ENCODE measurements around the gene DMGDH. TPM values are rescaled to one million over a fixed set of nuclear protein-coding genes. Genes with fewer than 3 reads are reported as not detected.
A peak's percentile ranks its signal among the peaks of the same experiment; 100 is the strongest.
"Not testable (repeated sequence)": the region's sequence is repeated elsewhere in the genome, so short reads cannot be mapped to it uniquely, and the experiment has no call there.

The DMGDH gene
- total RNA-seq, 8 experiments from 2014 or later = 1.8 to 10.8 (median 5.1) TPM

DNA sequence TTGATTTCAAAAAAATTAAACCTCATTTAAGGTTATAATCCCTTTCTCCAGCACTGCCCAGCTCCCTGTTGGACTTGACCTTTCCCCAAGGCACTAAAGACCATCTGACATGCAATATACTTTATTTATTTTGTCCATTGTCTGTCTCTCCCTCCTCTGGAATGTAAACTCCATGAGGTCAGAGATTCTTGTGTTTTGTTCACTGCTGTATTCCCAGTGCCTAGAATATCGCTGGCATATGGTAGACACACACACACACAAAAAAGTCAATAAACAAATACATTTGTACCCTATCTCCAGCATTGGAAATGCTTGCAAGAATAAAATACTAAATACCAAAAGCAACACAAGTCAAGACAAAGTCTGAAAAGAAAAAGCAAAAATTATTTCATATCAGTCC is 67.1 kb downstream of the DMGDH start:
- Histone ChIP-seq H3K27ac (no peak overlapping the region), H3K4me1 (replicated peaks in 1 of 2) (peaks cover 0 to 12% of the 10 kb centered on the region in 2 donors), H3K4me3 (no peak overlapping the region)
- 73 to 100% (median 91%) methylated on average over 1 of the region's 1 CpG; no CpG with 5 or more reads in 2 of the 10 experiments for WGBS, 10 experiments
- ATAC-seq (replicated peaks in 6 of 8) = peak in 1 of 8 experiments; percentile 49
- in situ Hi-C loops (cut with MboI; ENCODE audit: low pct_unique_long_range_greater_than_20kb in 2 of 9, low sequenced_read_pairs in 9 of 9, unreplicated experiment in 9 of 9) = loop anchor here in 3 of 9 experiments (25.0 kb wide), 3 partner anchors 460 to 860 kb away; no protein-coding TSS in a partner anchor

DNA sequence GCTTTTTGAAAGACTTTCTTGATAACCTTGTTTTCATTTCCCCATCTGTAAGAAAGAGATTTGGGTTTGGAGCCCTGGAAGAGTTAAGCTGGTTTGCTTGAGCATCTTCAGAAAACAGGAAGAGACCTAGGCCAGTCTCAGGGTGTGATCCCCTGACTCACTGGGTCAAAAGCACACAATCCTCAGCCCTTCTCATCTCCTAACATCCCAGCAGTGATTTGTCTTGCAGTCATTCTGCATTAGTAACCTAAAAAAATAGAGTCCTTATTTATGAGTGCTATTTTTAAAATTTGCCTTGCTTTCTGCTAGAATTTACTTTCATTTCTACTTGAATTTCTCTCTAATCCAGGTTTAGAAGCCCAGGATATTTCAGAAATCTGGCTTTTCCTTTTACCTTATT is 68.0 kb downstream of the DMGDH start:
- Histone ChIP-seq H3K4me3 (no peak overlapping the region), H3K4me1 (replicated peaks in 1 of 2) (peaks cover 0 to 11% of the 10 kb centered on the region in 2 donors), H3K27ac (no peak overlapping the region)
- no peak for ATAC-seq (replicated peaks in 6 of 8)
- in situ Hi-C loops (cut with MboI; ENCODE audit: low pct_unique_long_range_greater_than_20kb in 2 of 9, low sequenced_read_pairs in 9 of 9, unreplicated experiment in 9 of 9) = loop anchor here in 3 of 9 experiments (25.0 kb wide), 3 partner anchors 461 to 861 kb away; no protein-coding TSS in a partner anchor

GRCh38 chr5:78997090-78997489 is 72.4 kb downstream of the DMGDH start:
- 67 to 100% (median 92%) methylated on average over 2 of the region's 2 CpGs for WGBS, 10 experiments
- H3K4me1 ChIP-seq (replicated peaks in 1 of 2) = no peaks in the 10 kb centered on the region
- H3K4me3 ChIP-seq = no peak overlapping the region
- ATAC-seq (replicated peaks in 6 of 8) = no peak
- H3K27ac ChIP-seq = no peak overlapping the region
- in situ Hi-C loops (cut with MboI; ENCODE audit: low pct_unique_long_range_greater_than_20kb in 2 of 9, low sequenced_read_pairs in 9 of 9, unreplicated experiment in 9 of 9) = no loop called here

GRCh38 chr5:78995521-78996007 is 73.9 kb downstream of the DMGDH start:
- WGBS, 10 experiments = 10 to 100% (median 67%) methylated on average over 1 to 2 of the region's 2 CpGs; no CpG with 5 or more reads in 2 of the 10 experiments
- H3K27ac ChIP-seq = no peak overlapping the region
- no peak overlapping the region for H3K4me3 ChIP-seq
- in situ Hi-C loops (cut with MboI; ENCODE audit: low pct_unique_long_range_greater_than_20kb in 2 of 9, low sequenced_read_pairs in 9 of 9, unreplicated experiment in 9 of 9) = no loop called here
- peak in 2 of 8 experiments; percentile 62 to 81 for ATAC-seq (replicated peaks in 6 of 8)
- no peaks in the 10 kb centered on the region for H3K4me1 ChIP-seq (replicated peaks in 1 of 2)

DNA sequence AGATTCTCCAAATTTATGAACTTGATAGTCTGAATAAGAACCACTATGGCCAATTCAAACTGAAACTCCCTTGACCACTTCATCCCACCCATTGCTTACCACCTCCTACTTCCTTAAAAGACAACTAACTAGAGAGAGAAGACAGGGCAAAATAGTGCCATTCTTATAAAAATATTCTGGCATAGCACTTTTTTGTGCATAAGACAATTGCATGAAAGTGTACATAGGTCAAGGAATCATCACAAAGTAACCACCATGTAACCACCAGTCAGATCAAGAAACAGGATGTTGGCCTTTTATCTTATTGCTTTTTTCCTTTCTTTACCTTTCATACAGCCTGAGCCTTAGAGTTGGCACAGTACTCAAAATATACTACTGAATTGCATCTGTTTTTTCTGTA is 76.3 kb downstream of the DMGDH start:
- Histone ChIP-seq H3K27ac (no peak overlapping the region), H3K4me3 (no peak overlapping the region), H3K4me1 (replicated peaks in 1 of 2) (no peaks in the 10 kb centered on the region)
- no peak for ATAC-seq (replicated peaks in 6 of 8)
- in situ Hi-C loops (cut with MboI; ENCODE audit: low pct_unique_long_range_greater_than_20kb in 2 of 9, low sequenced_read_pairs in 9 of 9, unreplicated experiment in 9 of 9) = no loop called here

- in situ Hi-C loops (cut with MboI; ENCODE audit: low pct_unique_long_range_greater_than_20kb in 2 of 9, low sequenced_read_pairs in 9 of 9, unreplicated experiment in 9 of 9) = no loop called here
- no peak overlapping the region for H3K4me3 ChIP-seq
- H3K4me1 ChIP-seq (replicated peaks in 1 of 2) = no peaks in the 10 kb centered on the region
- no peak for ATAC-seq (replicated peaks in 6 of 8)
- H3K27ac ChIP-seq = no peak overlapping the region
- WGBS, 10 experiments = 20 to 100% (median 82%) methylated on average over 1 to 2 of the region's 2 CpGs
Observed at GRCh38 chr5:78992146-78992545, 77.3 kb downstream of the DMGDH start.

DNA sequence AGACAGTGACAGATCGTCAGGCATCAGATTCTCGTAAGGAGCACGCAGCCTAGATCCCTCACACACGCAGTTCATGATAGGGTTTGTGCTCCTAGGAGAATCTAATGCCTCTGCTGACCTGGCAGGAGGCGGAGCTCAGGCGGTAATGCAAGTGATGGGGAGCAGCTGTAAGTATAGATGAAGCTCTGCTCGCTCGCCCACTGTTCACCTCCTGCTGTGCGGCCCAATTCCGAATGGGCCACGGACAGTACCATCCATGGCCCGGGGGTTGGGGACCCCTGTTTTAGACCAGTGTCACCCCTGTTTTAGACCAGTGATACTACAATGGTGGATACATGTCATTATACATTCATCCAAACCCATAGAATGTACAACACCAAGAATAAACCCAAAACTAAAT is 80.4 kb downstream of the DMGDH start:
- Histone ChIP-seq H3K4me3 (no peak overlapping the region), H3K27ac (no peak overlapping the region), H3K4me1 (replicated peaks in 1 of 2) (peaks cover 4 to 6% of the 10 kb centered on the region in 2 donors)
- in situ Hi-C loops (cut with MboI; ENCODE audit: low pct_unique_long_range_greater_than_20kb in 2 of 9, low sequenced_read_pairs in 9 of 9, unreplicated experiment in 9 of 9) = no loop called here
- 60 to 97% (median 92%) methylated on average over 1 to 11 of the region's 12 CpGs; no CpG with 5 or more reads in 5 of the 10 experiments for WGBS, 10 experiments
- no peak for ATAC-seq (replicated peaks in 6 of 8)

DNA sequence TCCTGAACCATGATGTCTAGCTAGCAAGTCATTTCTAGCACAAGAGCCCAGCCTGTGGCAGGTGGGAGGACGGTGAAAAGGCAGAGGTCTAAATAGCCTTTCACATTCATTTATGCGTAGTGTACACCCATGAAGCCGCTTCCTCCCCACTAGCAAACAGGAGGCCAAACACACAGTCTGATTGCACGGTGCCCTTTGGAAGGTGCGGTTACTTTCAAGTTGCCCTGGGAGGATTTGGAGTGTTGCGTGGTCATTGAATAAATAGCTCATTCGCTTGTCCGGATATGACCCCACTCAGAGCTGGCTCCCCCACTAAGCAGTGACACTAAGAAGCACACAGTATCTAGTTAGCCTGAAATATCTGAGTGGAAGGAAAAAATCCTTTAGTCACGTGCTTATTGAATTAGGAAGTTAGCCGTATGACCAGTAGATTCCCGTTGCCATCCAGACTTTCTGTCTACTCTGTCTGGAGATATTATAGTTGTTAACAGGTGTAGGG is 83.7 kb downstream of the DMGDH start:
- WGBS, 10 experiments = 7 to 100% (median 24%) methylated on average over 2 to 8 of the region's 11 CpGs; no CpG with 5 or more reads in 1 of the 10 experiments
- Histone ChIP-seq H3K4me3 (peak overlapping the region; percentile 50 to 70 (median 69)), H3K27ac (peak overlapping the region; percentile 85 to 93), H3K4me1 (replicated peaks in 1 of 2) (peaks cover 12 to 13% of the 10 kb centered on the region in 2 donors)
- in situ Hi-C loops (cut with MboI; ENCODE audit: low pct_unique_long_range_greater_than_20kb in 2 of 9, low sequenced_read_pairs in 9 of 9, unreplicated experiment in 9 of 9) = no loop called here
- ATAC-seq (replicated peaks in 6 of 8) = peak; percentile 3 to 27 (median 24)

DNA sequence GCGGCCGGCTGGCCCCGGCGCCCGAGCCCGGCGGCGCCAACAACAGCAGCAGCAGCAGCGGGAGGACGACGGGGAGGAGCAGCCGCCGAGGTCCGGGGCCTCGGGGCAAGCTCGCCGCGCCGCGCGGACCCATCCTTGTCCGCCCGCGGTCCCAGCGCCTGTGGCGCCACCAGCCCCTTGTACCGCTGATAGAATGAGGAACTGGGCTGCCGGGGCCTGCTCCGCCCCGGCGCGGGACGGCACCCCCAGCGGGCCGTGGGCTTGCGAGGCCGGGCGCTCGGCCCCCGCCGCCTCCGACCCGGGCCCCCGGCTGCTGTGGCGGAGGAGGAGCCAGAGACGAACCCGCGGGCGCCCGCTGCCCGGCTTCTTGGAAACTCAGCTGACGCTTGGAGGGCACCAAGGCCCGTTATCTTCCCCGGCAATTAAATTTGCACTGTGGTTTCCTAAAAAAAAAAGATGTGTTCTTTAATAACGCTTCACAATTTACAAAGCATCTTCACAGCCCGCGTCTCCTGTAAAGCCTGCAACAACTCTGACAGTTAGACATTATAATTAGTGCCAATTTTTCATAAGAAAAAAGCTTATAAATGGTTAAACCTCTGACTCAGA is 84.3 kb downstream of the DMGDH start, which contains the start of gene ARSB:
Gene ARSB (minus strand): TSS at position 195 of the 609 bp plus-strand sequence. CDS start 62 bp downstream, at position 133.
- in situ Hi-C loops (cut with MboI; ENCODE audit: low pct_unique_long_range_greater_than_20kb in 2 of 9, low sequenced_read_pairs in 9 of 9, unreplicated experiment in 9 of 9) = no loop called here
- peak; percentile 40 to 67 (median 50) for ATAC-seq (replicated peaks in 6 of 8)
- WGBS, 10 experiments = 0 to 20% (median 5%) methylated on average over 1 to 12 of the region's 57 CpGs; no CpG with 5 or more reads in 6 of the 10 experiments
- peak within 1 kb of the TSS; percentile 50 to 70 (median 69) for H3K4me3 ChIP-seq
- H3K4me1 ChIP-seq (replicated peaks in 1 of 2) = peaks cover 12 to 13% of the 10 kb centered on the region in 2 donors
- H3K27ac ChIP-seq = peak within 1 kb of the TSS; percentile 85 to 93

GRCh38 chr5:78984439-78985115 is 84.9 kb downstream of the DMGDH start:
- Histone ChIP-seq H3K4me1 (replicated peaks in 1 of 2) (peaks cover 12 to 13% of the 10 kb centered on the region in 2 donors), H3K4me3 (peak overlapping the region; percentile 50 to 70 (median 69)), H3K27ac (peak overlapping the region; percentile 85 to 93)
- ATAC-seq (replicated peaks in 6 of 8) = peak; percentile 66 to 89 (median 86)
- in situ Hi-C loops (cut with MboI; ENCODE audit: low pct_unique_long_range_greater_than_20kb in 2 of 9, low sequenced_read_pairs in 9 of 9, unreplicated experiment in 9 of 9) = no loop called here
- WGBS, 10 experiments = 0 to 40% (median 10%) methylated on average over 1 to 3 of the region's 79 CpGs; no CpG with 5 or more reads in 6 of the 10 experiments

DNA sequence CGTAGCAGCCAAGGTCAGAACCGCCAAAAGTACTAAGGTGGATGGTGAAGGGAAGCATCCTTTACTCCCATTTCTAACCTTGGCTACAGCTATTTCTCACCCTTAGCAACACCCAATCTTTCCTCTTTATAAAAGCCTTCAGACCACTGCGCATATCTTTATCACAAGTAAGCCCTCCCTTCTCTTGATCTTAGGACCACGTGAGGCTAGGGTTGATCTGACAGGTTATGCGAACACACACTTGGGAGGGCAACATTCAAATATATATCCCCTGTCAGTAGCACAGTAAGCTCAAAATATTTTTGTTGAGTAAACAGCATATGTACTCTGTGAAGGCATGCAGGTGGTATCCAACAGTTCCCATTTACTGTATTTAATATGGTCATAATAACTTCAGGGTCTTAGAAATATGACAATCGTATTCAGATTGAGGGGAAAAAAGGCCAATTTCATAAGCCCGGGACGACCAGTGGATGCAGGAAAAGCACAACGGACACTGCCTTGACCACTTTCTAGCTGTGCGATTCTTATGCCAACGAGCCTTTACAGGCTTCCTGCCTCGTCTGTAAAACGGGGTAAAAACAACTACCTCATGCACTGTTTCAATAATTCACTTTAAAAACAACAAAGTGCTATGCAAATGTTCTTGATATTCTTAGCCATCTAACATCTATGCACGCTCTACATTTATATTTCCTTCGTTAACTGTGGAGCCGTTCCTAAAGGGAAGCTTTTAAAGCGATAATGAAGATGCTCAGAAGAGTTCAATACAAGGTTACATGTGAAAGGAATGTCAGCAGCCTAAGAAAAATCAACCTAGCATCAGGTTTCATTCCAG is 85.7 kb downstream of the DMGDH start:
- in situ Hi-C loops (cut with MboI; ENCODE audit: low pct_unique_long_range_greater_than_20kb in 2 of 9, low sequenced_read_pairs in 9 of 9, unreplicated experiment in 9 of 9) = no loop called here
- WGBS, 10 experiments = 0 to 33% (median 17%) methylated on average over 4 to 15 of the region's 17 CpGs
- peak in 2 of 8 experiments; percentile 1 to 3 for ATAC-seq (replicated peaks in 6 of 8)

DNA sequence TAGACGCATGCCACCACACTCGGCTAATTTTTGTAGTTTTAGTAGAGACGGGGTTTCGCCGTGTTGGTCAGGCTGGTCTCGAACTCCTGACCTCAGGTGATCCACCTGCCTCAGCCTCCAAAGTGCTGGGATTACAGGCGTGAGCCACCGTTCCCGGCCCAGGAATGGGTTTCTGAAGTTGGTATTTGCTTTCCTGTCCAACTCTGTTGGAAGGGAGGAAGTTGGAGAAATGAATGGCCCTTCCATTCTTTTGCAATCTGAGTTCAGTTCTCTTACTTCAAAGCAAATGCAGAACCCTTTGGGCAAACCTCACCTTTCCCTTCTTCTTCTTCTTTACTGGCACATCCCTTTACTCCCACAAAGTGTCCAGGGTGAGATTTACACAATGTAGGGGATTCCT is 86.3 kb downstream of the DMGDH start:
- ATAC-seq (replicated peaks in 6 of 8); H3K27ac ChIP-seq; in situ Hi-C loops (cut with MboI; ENCODE audit: low pct_unique_long_range_greater_than_20kb in 2 of 9, low sequenced_read_pairs in 9 of 9, unreplicated experiment in 9 of 9): not testable (repeated sequence)
- 90 to 98% (median 93%) methylated on average over 4 to 8 of the region's 9 CpGs; no CpG with 5 or more reads in 6 of the 10 experiments for WGBS, 10 experiments
- Histone ChIP-seq H3K4me1 (replicated peaks in 1 of 2) (peaks cover 12 to 13% of the 10 kb centered on the region in 2 donors), H3K4me3 (peak overlapping the region in 1 of 5 donors; percentile 70)

More for the DNA sequence above, 85.7 kb downstream of the DMGDH start:
- H3K4me1 ChIP-seq (replicated peaks in 1 of 2) = peaks cover 12 to 13% of the 10 kb centered on the region in 2 donors
- H3K27ac ChIP-seq = peak overlapping the region; percentile 85 to 93
- peak overlapping the region; percentile 50 to 70 (median 69) for H3K4me3 ChIP-seq
